Subcutaneous abdominal adipose tissue (tissue), 5 donors: ENCODE measurements around the gene KPNA5.
A peak's percentile ranks its signal among the peaks of the same experiment; 100 is the strongest.
"Not testable (repeated sequence)": the region's sequence is repeated elsewhere in the genome, so short reads cannot be mapped to it uniquely, and the experiment has no call there.

Source experiments
- H3K27ac ChIP-seq: one replicate; pipeline ENCODE4 v1.7.0; 2013; ENCODE audit warnings: low read depth, mild to moderate bottlenecking, inconsistent platforms, low read length, moderate library complexity
- H3K27me3 ChIP-seq, 5 donors: one replicate each; pipeline ENCODE4 v1.7.0; 2013; ENCODE audit warnings: low read length in 5 of 5, inconsistent platforms in 1 of 5; ENCODE audit not compliant: control insufficient read depth in 5 of 5, insufficient read depth in 4 of 5
- H3K36me3 ChIP-seq, 5 donors: one replicate each; pipeline ENCODE4 v1.7.0; 2013; ENCODE audit warnings: low read length in 5 of 5; ENCODE audit not compliant: control insufficient read depth in 5 of 5, insufficient read depth in 5 of 5
- H3K4me1 ChIP-seq, 5 donors: one replicate each; pipeline ENCODE4 v1.7.0; 2013; ENCODE audit warnings: low read length in 5 of 5, mild to moderate bottlenecking in 3 of 5, moderate library complexity in 1 of 5; ENCODE audit not compliant: control insufficient read depth in 5 of 5, insufficient read depth in 5 of 5
- H3K4me3 ChIP-seq, 5 donors: one replicate each; pipeline ENCODE4 v1.7.0; 2013; ENCODE audit warnings: low read length in 5 of 5, low read depth in 1 of 5
- H3K9ac ChIP-seq, 5 donors: one replicate each; pipeline ENCODE4 v1.7.0; 2013; ENCODE audit warnings: low read length in 5 of 5, mild to moderate bottlenecking in 4 of 5, moderate library complexity in 3 of 5
- H3K9me3 ChIP-seq, 5 donors: one replicate each; pipeline ENCODE4 v1.7.0; 2013; ENCODE audit warnings: low read length in 5 of 5; ENCODE audit not compliant: control insufficient read depth in 5 of 5
- donor health status: healthy.
- donor health status: healthy.
- donor health status: healthy.
- donor health status: healthy.
- donor health status: healthy.

KPNA5 gene

GRCh38 chr6:116665464-116665863, 15.5 kb upstream of the KPNA5 start:
- H3K27ac ChIP-seq, result no peak overlapping the region
- no peaks in the 10 kb centered on the region for H3K9me3 ChIP-seq
- H3K36me3 ChIP-seq, result no peaks in the 10 kb centered on the region
- H3K9ac ChIP-seq, result no peak overlapping the region
- no peaks in the 10 kb centered on the region for H3K27me3 ChIP-seq
- peaks cover 2 to 27% (median 14%) of the 10 kb centered on the region in 5 donors for H3K4me1 ChIP-seq
- H3K4me3 ChIP-seq, result no peak overlapping the region

GRCh38 chr6:116666869-116667268, 14.1 kb upstream of the KPNA5 start:
- Histone ChIP-seq H3K9ac (peak overlapping the region in 1 of 5 donors; percentile 5), H3K4me3 (no peak overlapping the region)

GRCh38 chr6:116667623-116668022, 13.4 kb upstream of the KPNA5 start:
- peak overlapping the region; percentile 87 to 99 (median 94) for H3K9ac ChIP-seq
- no peaks in the 10 kb centered on the region for H3K9me3 ChIP-seq
- H3K36me3 ChIP-seq, result no peaks in the 10 kb centered on the region
- peak overlapping the region; percentile 86 to 100 (median 92) for H3K4me3 ChIP-seq
- peak overlapping the region; percentile 81 for H3K27ac ChIP-seq
- peaks cover 2 to 27% (median 14%) of the 10 kb centered on the region in 5 donors for H3K4me1 ChIP-seq
- H3K27me3 ChIP-seq, result no peaks in the 10 kb centered on the region

More at GRCh38 chr6:116666869-116667268, 14.1 kb upstream of the KPNA5 start:
- no peaks in the 10 kb centered on the region for H3K27me3 ChIP-seq
- no peaks in the 10 kb centered on the region for H3K36me3 ChIP-seq
- H3K27ac ChIP-seq, result no peak overlapping the region
- peaks cover 2 to 27% (median 14%) of the 10 kb centered on the region in 5 donors for H3K4me1 ChIP-seq
- no peaks in the 10 kb centered on the region for H3K9me3 ChIP-seq

GRCh38 chr6:116672306-116672705, 8.7 kb upstream of the KPNA5 start:
- Histone ChIP-seq H3K27ac (no peak overlapping the region), H3K36me3 (no peaks in the 10 kb centered on the region), H3K4me1 (peaks cover 0 to 14% (median 7%) of the 10 kb centered on the region in 5 donors), H3K9me3 (no peaks in the 10 kb centered on the region), H3K27me3 (no peaks in the 10 kb centered on the region), H3K4me3 (no peak overlapping the region), H3K9ac (no peak overlapping the region)

GRCh38 chr6:116676021-116676420, 5.0 kb upstream of the KPNA5 start:
- Histone ChIP-seq H3K4me3 (no peak overlapping the region), H3K9me3 (no peaks in the 10 kb centered on the region), H3K9ac (peak overlapping the region in 1 of 5 donors; percentile 7), H3K27ac (no peak overlapping the region), H3K36me3 (no peaks in the 10 kb centered on the region), H3K4me1 (peaks cover 0 to 6% (median 0%) of the 10 kb centered on the region in 5 donors), H3K27me3 (no peaks in the 10 kb centered on the region)

- peaks cover 0 to 4% (median 0%) of the 10 kb centered on the region in 5 donors for H3K36me3 ChIP-seq
- peak overlapping the region; percentile 11 to 97 (median 36) for H3K4me3 ChIP-seq
- H3K4me1 ChIP-seq, result peaks cover 0 to 42% (median 23%) of the 10 kb centered on the region in 5 donors
- H3K9ac ChIP-seq, result peak overlapping the region in 1 of 5 donors; percentile 20
- H3K27me3 ChIP-seq, result no peaks in the 10 kb centered on the region
- H3K27ac ChIP-seq, result peak overlapping the region; percentile 93
- H3K9me3 ChIP-seq, result no peaks in the 10 kb centered on the region
Observed at GRCh38 chr6:116682334-116682712, 1.3 kb downstream of the KPNA5 start.

DNA sequence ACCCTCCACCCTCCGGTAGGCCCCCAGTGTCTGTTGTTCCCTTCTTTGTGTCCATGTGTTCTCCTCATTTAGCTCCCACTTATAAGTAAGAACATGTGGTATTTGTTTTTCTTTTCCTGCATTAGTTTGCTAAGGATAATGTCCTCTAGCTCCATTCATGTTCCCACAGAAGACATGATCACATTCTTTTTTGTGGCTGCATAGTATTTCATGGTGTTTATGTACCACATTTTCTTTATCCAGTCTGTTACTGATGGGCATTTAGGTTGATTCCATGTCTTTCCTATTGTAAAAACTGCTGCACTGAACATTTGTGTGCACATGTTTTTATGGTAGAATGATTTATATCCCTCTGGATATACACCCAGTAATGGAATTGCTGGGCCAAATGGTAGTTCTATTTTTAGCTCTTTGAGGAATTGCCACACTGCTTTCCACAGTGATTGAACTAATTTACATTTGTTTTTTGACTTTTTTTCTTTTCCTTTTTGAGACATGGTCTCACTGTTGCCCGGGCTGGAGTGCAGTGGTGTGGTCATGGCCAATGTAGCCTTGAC, 4.5 kb downstream of the KPNA5 start:
- peak overlapping the region; percentile 66 for H3K27ac ChIP-seq
- H3K4me1 ChIP-seq, result peaks cover 0 to 46% (median 23%) of the 10 kb centered on the region in 5 donors
- H3K4me3 ChIP-seq, result no peak overlapping the region
- no peak overlapping the region for H3K9ac ChIP-seq
- peaks cover 0 to 4% (median 0%) of the 10 kb centered on the region in 5 donors for H3K36me3 ChIP-seq
- H3K27me3 ChIP-seq, result no peaks in the 10 kb centered on the region
- no peaks in the 10 kb centered on the region for H3K9me3 ChIP-seq

DNA sequence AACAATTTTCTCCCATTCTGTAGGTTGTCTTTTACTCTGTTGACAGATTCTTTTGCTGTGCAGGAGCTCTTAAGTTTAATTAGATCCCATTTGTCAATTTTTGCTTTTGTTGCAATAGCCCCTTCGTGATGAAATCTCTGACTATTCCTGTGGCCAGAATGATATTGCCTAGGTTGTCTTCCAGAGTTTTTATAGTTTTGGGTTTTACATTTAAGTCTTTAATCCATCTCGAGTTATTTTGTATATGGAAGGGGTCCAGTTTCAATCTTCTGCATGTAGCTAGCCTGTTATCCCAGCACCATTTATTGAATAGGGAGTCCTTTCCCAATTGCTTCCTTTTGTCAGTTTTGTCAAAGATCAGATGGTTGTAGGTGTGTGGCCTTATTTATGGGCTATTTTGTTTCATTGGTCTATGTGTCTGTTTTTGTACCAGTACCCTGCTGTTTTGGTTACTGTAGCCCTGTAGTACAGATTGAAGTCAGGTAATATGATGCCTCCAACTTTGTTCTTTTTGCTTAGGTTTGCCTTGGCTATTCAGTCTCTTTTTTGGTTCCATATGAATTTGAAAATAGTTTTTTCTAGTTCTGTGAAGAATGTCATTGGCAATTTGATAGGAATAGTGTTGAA, 5.6 kb downstream of the KPNA5 start:
- H3K36me3 ChIP-seq, H3K9me3 ChIP-seq, H3K9ac ChIP-seq, H3K4me3 ChIP-seq, H3K27me3 ChIP-seq: not testable (repeated sequence)
- H3K27ac ChIP-seq, result peak overlapping the region; percentile 66
- peaks cover 0 to 41% (median 20%) of the 10 kb centered on the region in 5 donors for H3K4me1 ChIP-seq

- Histone ChIP-seq H3K36me3 (peaks cover 0 to 7% (median under 1%) of the 10 kb centered on the region in 5 donors), H3K9me3 (no peaks in the 10 kb centered on the region), H3K27ac (no peak overlapping the region), H3K27me3 (no peaks in the 10 kb centered on the region), H3K4me1 (peaks cover 0 to 19% (median 5%) of the 10 kb centered on the region in 5 donors), H3K9ac (no peak overlapping the region), H3K4me3 (no peak overlapping the region)
Observed at GRCh38 chr6:116691154-116691553, 10.1 kb downstream of the KPNA5 start.

DNA sequence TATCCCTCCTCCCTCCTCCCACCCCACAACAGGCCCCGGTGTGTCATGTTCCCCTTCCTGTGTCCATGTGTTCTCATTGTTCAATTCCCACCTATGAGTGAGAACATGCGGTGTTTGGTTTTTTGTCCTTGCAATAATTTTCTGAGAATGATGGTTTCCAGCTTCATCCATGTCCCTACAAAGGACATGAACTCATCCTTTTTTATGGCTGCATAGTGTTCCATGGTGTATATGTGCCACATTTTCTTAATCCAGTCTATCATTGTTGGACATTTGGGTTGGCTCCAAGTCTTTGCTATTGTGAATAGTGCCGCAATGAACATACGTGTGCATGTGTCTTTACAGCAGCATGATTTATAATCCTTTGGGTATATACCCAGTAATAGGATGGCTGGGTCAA, 11.9 kb downstream of the KPNA5 start:
- not testable (repeated sequence) for H3K27ac ChIP-seq, H3K4me3 ChIP-seq, H3K9ac ChIP-seq, H3K27me3 ChIP-seq, H3K4me1 ChIP-seq, H3K9me3 ChIP-seq
- peaks cover 0 to 11% (median 3%) of the 10 kb centered on the region in 5 donors for H3K36me3 ChIP-seq
